Fibroblast of peridontal ligament (primary cell): ENCODE results near the gene PLEKHA4.

Source experiments
- DNase-seq: peaks from one replicate; pipeline ENCODE4 v3.0.0-alpha.2; 2010; ENCODE audit errors: extremely low read depth

PLEKHA4 gene

GRCh38 chr19:48830965-48831364 is 37.5 kb downstream of the PLEKHA4 start:
- no peak for DNase-seq

GRCh38 chr19:48830088-48830487 is 38.3 kb downstream of the PLEKHA4 start:
- DNase-seq, result no peak

GRCh38 chr19:48826606-48827020 is 41.8 kb downstream of the PLEKHA4 start:
- DNase-seq, result no peak

GRCh38 chr19:48822514-48822913 is 45.9 kb downstream of the PLEKHA4 start:
- DNase-seq, result no peak

GRCh38 chr19:48821633-48822032 is 46.8 kb downstream of the PLEKHA4 start:
- DNase-seq, result no peak

GRCh38 chr19:48819366-48819816 is 49.0 kb downstream of the PLEKHA4 start:
- peak; percentile 97 for DNase-seq

- DNase-seq, result no peak
These were observed 50.1 kb downstream of the PLEKHA4 start for GRCh38 chr19:48818234-48818820.

GRCh38 chr19:48817585-48818124 is 50.8 kb downstream of the PLEKHA4 start:
- DNase-seq, result no peak

- DNase-seq, result peak; percentile 12
These were observed 52.4 kb downstream of the PLEKHA4 start for GRCh38 chr19:48815870-48816501.

GRCh38 chr19:48814895-48815294 is 53.5 kb downstream of the PLEKHA4 start:
- no peak for DNase-seq

- no peak for DNase-seq
These were observed 55.1 kb downstream of the PLEKHA4 start for GRCh38 chr19:48813123-48813913.

GRCh38 chr19:48812094-48812929 is 56.1 kb downstream of the PLEKHA4 start:
- DNase-seq, result peak; percentile 36

GRCh38 chr19:48810151-48810550 is 58.3 kb downstream of the PLEKHA4 start:
- DNase-seq, result no peak

- no peak for DNase-seq
These were observed 60.7 kb downstream of the PLEKHA4 start for GRCh38 chr19:48807590-48808308.

- DNase-seq, result peak; percentile 47
These were observed 61.4 kb downstream of the PLEKHA4 start for GRCh38 chr19:48806818-48807589.

GRCh38 chr19:48806518-48806817 is 61.9 kb downstream of the PLEKHA4 start:
- DNase-seq, result no peak

- no peak for DNase-seq
These were observed 63.0 kb downstream of the PLEKHA4 start for GRCh38 chr19:48805452-48805851.

- DNase-seq, result no peak
These were observed 63.9 kb downstream of the PLEKHA4 start for GRCh38 chr19:48804496-48804895.

- DNase-seq, result no peak
These were observed 65.8 kb downstream of the PLEKHA4 start for GRCh38 chr19:48802623-48803022.
